DMS153 (cell line): Measurements from ENCODE around the gene PACRG.

Experiments used
- DNase-seq: peaks from one replicate; lab custom pipeline; 2025; lab: John Stamatoyannopoulos, UW

Gene PACRG

GRCh38 chr6:163200289-163200688 is 472.5 kb downstream of the PACRG start:
- no peak for DNase-seq

GRCh38 chr6:163200694-163201093 is 472.9 kb downstream of the PACRG start:
- DNase-seq: no peak

GRCh38 chr6:163201855-163202254 is 474.1 kb downstream of the PACRG start:
- DNase-seq: no peak

- DNase-seq: no peak
Measured at GRCh38 chr6:163206196-163206595, 478.4 kb downstream of the PACRG start.

- no peak for DNase-seq
Measured at GRCh38 chr6:163207431-163208383, 479.9 kb downstream of the PACRG start.

GRCh38 chr6:163209005-163209404 is 481.2 kb downstream of the PACRG start:
- DNase-seq: no peak

GRCh38 chr6:163212123-163212522 is 484.3 kb downstream of the PACRG start:
- DNase-seq: no peak

GRCh38 chr6:163214259-163214658 is 486.5 kb downstream of the PACRG start:
- DNase-seq: no peak

GRCh38 chr6:163218361-163218894 is 490.7 kb downstream of the PACRG start:
- no peak for DNase-seq

- no peak for DNase-seq
Measured at GRCh38 chr6:163226181-163226835, 498.5 kb downstream of the PACRG start.

GRCh38 chr6:163226836-163227485 is 499.2 kb downstream of the PACRG start:
- DNase-seq: no peak

- DNase-seq: no peak
Measured at GRCh38 chr6:163228041-163228440, 500.3 kb downstream of the PACRG start.

GRCh38 chr6:163229050-163229449 is 501.3 kb downstream of the PACRG start:
- no peak for DNase-seq

- DNase-seq: no peak
Measured at GRCh38 chr6:163230901-163231300, 503.1 kb downstream of the PACRG start.

GRCh38 chr6:163231356-163232014 is 503.7 kb downstream of the PACRG start:
- DNase-seq: no peak

- no peak for DNase-seq
Measured at GRCh38 chr6:163232015-163232523, 504.3 kb downstream of the PACRG start.

GRCh38 chr6:163232649-163233048 is 504.9 kb downstream of the PACRG start:
- no peak for DNase-seq

- no peak for DNase-seq
Measured at GRCh38 chr6:163237110-163237509, 509.3 kb downstream of the PACRG start.

GRCh38 chr6:163239572-163240340 is 512.0 kb downstream of the PACRG start:
- no peak for DNase-seq

GRCh38 chr6:163240556-163240955 is 512.8 kb downstream of the PACRG start:
- no peak for DNase-seq

- no peak for DNase-seq
Measured at GRCh38 chr6:163241683-163242082, 513.9 kb downstream of the PACRG start.
